H1 (cell line): ENCODE data around the gene CCDC127. TPM values are rescaled to one million over a fixed set of nuclear protein-coding genes. Genes with fewer than 3 reads are reported as not detected.

ENCODE experiments used
- RAD21 ChIP-seq, 2 experiments: IDR thresholded peaks in 1 of 2; conservative IDR thresholded peaks in 1 of 2; 2 replicates each; pipeline ENCODE4 v1.6.1; 2011; ENCODE audit warnings: low read depth in 2 of 2, low read length in 2 of 2, improper control_type of control experiment in 1 of 2, inconsistent platforms in 1 of 2, mild to moderate bottlenecking in 1 of 2, moderate library complexity in 1 of 2
- SP4 ChIP-seq: IDR thresholded peaks from 2 replicates; pipeline ENCODE4 v1.6.1; 2012; ENCODE audit warnings: low read length, inconsistent platforms
- polyA plus RNA-seq, 7 experiments: library from polyadenylated mRNA; depleted of rRNA in 3 of 7; stranded (reverse) in 5 of 7; unstranded in 2 of 7; fragments of >200 nt in 5 of 7; fragments of 200-250 nt in 2 of 7; gene quantifications; 1 replicate in 5 of 7; 2 replicates in 1 of 7; 4 replicates in 1 of 7; pipeline versions ENCODE4 v1.2.1 to v1.2.3, GENCODE V29; 2011 to 2013; ENCODE audit warnings: missing spikeins in 2 of 7, mixed read lengths in 2 of 7
- total RNA-seq: library from RNA; stranded (reverse); fragmentation: NEBNext Ultra II Directional; extraction: Animal tissue kit (Norgen Biotek cat#: 25700); gene quantifications from 2 replicates; pipeline ENCODE4 v1.2.1, GENCODE V29; 2021

The CCDC127 gene
- total and polyA plus RNA-seq, 2 of the 8 experiments (the other 6 are each of a cell fraction or from before 2014, with no cell fraction given): 2.9 to 8.0 TPM

DNA sequence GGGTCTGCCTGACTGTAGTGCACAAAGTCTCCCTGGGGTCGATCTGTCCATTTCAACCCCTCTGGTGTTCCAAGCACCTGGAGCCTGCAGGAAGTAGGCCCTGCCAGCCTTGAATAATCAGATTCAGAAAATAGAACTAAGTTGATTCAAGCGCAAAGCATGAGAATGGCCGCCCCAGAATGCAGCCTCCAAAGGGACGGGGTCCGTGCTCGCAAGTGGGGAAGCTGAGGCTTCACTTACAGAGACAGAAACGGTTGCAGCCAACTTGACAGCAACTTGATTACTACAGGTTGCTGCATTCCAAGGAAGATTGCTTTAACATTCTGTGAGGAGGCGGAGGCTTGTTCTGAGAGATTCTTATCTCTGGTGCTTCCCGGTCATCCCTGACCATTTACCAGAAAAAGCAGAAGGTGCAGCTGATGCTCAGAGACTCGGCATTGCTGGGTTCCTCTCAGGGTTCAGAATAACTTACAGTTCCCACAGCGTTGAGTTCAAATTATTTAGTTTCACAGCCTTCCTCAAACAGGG lies 41.6 kb downstream of the CCDC127 start (continued):
- no peak for TF ChIP-seq RAD21 (IDR thresholded peaks at IDR 0.05 in 1 of 2, conservative IDR thresholded peaks at IDR 0.05 in 1 of 2; ENCODE audit: low read depth in 2 of 2, low read length in 2 of 2)
- TF ChIP-seq SP4: no peak
